AG09319 (cell line): ENCODE results near the gene CRNN.
A peak's percentile ranks its signal among the peaks of the same experiment; 100 is the strongest.

Experiments used
- DNase-seq: peaks from one replicate; pipeline ENCODE4 v3.0.0-alpha.2; 2010; ENCODE audit warnings: low read depth; ENCODE audit errors: extremely low read depth
- CTCF ChIP-seq: IDR thresholded peaks from 2 replicates; pipeline ENCODE4 v1.5.1; 2011; ENCODE audit warnings: low read depth, mild to moderate bottlenecking, inconsistent platforms, low read length, moderate library complexity

The CRNN gene

GRCh38 chr1:152442765-152443164, 28.7 kb upstream of the CRNN start:
- no peak for TF ChIP-seq CTCF
- no peak for DNase-seq

- TF ChIP-seq CTCF: no peak
- DNase-seq: no peak
Measured at GRCh38 chr1:152442301-152442700, 28.2 kb upstream of the CRNN start.

- DNase-seq: no peak
- no peak for TF ChIP-seq CTCF
Measured at GRCh38 chr1:152441756-152442155, 27.7 kb upstream of the CRNN start.

GRCh38 chr1:152440635-152441471, 26.8 kb upstream of the CRNN start:
- peak; percentile 24 for DNase-seq
- peak; percentile 91 for TF ChIP-seq CTCF

- TF ChIP-seq CTCF: no peak
- DNase-seq: no peak
Measured at GRCh38 chr1:152436593-152437496, 22.8 kb upstream of the CRNN start.

GRCh38 chr1:152427458-152427857, 13.4 kb upstream of the CRNN start:
- no peak for DNase-seq
- no peak for TF ChIP-seq CTCF

GRCh38 chr1:152426731-152427130, 12.7 kb upstream of the CRNN start:
- no peak for DNase-seq
- no peak for TF ChIP-seq CTCF
